DMS114 treated with DMSO at 0.1 percent for 48 hours (cell line): Measurements from ENCODE around the gene CFAP46.

Experiments used
- DNase-seq: peaks from one replicate; lab custom pipeline; 2025; ENCODE audit not compliant: unreplicated experiment; lab: John Stamatoyannopoulos, UW

The CFAP46 gene

DNA sequence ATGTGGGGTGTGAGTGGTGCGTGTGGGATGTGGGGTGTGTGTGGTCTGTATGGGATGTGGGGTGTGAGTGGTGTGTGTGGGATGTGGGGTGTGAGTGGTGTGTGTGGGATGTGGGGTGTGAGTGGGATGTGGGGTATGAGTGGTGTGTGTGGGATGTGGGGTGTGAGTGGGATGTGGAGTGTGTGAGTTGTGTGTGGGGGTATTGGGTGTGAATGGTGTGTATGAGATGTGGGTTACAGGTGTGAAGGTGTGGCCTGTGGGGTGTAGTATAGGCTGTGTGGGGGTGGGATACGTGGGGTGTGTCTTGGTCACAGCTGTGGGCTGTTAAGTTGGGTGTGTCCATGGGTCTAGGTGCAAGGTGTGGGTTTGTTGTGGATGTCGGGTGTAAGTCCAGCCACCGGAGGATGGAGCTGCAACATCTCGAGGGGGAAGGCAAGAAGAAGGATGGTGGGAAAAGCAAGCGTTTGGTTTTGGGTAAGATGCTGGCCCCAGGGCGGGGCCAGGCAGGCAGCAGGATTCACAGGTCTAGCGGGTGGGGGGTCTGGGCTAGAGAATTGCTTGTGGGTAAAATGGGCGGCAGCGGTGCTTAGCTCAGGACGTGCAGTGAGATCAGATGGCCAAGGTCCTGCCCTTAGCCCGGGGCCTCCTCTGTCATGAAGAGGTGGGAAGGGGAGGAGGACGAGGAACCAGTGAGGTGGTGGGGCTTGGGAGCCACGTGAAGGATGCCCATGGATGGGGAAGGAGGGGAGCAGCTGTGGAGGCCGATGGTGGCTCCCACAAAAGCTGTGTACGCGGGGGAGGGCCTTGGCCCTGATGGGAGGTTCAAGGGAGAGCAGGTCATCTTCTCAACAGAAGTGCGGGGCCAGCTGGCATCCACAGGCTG lies 60.1 kb downstream of the CFAP46 start:
- no peak for DNase-seq

DNA sequence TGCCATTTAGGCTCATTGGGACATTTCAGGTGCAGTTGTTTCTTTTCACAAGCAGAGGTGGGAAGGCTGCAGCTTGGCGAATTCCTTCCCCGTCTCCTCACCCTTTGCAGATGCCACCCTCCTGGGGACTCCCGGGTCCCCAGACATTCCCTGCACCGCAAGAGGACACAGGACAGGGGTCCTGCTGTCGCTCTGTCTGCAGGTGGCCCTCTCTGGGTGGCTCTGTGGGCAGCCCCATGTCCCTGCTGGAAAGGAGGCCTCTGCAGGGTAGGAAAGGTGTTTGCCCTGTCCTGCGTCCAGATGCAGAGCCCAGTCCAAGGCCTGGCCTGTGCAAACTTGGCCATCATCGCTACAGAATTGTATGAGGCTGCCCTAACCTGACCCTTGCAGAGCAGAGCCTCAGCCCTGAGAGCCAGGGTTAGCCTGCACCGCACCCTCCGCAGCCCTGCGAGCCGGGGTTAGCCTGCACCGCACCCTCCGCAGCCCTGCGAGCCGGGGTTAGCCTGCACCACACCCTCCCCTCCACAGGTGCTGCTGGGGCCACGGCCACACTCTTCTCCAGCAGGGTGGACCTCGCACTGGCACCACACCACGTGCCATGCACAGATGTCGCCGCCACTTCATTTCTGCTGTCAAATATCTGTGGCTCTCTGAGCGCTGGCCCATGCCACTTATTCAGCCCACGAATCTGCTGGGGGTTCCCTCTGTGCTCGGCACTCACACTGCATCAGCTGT lies 61.0 kb downstream of the CFAP46 start:
- DNase-seq, result no peak

DNA sequence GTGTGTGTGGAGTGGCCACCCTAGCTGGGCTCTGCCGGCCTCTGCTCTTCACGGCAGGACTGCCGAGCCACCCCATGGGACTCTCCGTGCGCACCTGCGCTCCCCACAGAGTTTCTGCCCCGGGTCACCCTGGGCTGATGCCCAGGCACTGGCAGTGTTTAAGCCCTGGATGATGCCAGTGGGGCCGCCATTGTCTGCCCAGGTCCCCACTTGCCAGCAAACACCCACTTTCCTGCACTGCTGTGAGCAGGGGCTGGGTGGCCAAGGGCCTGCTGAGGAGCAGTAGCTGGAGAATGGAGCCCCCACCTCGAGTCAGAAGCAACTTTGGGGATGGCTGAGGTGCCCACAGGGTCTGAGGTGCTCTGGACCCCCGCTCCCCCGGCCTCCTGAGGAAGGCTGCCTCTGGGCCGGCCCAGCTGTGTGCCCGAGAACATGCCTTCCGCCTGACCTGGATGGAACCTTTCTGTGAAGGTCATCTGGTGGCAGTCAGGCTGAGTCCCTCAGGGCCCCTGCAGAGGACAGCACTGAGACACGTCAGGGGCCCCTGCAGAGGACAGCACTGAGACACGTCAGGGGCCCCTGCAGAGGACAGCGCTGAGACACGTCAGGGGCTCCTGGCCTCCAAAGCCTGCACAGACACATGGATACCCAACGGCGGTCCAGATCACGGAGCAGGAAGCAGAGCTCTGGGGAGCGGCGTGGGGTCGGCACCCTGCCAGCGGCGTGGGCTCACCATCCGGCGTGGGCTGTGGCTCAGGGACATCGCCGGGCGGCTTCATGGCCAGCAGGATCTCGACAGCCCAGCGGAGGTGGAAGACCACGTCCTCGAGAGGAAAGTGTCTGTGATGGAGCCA lies 62.0 kb downstream of the CFAP46 start:
- no peak for DNase-seq

DNA sequence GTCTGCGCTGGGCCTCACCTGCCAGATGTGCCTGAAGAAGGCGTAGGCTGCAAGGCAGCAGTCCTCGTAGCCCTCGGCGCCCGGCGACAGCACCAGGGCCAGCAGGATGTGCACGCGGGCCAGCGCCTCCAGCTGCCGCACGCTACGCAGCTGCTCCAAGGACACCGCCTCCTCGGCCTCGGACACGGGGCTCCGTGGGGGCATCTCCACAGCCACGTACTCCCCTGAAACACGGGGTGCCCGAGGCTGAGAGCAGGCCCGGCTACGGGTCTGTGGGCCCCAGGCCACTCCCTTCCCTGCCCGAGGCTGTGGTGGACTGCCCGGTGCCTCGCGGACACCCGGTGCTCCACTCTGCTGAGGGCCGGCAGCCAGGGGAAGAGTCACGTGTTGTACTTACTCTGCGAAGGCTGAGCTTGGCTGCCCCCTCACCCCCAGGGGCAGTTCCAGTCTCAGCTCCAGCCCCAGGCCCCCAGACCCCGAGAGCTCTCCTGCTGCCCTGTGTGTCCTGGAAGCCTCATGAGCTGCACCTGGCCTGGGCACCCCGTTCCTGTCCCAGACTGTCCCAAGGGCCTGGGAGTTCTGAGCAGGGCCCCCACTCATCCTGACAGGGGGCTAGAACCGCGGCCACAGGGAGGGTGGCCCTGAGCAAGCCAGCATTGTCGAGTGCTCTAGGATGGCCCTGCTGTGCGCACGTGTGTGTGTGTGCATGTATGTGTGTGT lies 62.8 kb downstream of the CFAP46 start:
- DNase-seq, result no peak

DNA sequence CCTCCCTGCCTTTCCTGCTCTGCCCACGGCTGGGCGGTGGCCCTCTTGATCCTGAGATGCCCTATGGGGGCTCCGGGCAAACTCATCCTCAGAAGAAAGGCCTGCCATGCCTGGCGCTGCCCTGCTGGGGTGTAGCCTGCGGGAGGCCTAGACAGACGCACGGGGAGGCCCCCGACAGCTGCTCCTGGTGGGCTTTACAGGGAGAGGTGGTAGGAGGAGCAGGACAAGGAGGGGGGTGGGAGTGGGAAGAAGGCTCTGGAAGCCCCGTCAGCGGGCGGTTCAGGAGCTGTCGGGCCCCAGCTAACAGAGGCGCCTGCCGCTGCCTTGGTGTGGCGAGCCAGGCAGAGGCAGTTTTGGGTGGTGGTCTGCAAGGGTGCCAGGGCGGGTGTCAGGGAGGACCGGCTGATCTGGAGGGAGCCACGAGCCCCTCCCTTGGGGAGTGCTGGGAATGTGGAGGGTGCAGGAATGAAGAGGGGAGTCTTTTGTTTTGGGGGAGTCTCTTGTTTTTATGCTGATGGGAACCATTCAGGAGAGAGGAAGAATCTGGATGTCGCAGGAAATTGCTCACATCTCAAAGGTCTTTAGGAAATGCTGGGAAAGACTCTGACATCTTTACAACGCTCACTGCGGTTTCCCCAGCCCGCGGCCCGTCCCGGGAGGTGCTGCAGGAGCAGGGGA lies 63.5 kb downstream of the CFAP46 start:
- no peak for DNase-seq

DNA sequence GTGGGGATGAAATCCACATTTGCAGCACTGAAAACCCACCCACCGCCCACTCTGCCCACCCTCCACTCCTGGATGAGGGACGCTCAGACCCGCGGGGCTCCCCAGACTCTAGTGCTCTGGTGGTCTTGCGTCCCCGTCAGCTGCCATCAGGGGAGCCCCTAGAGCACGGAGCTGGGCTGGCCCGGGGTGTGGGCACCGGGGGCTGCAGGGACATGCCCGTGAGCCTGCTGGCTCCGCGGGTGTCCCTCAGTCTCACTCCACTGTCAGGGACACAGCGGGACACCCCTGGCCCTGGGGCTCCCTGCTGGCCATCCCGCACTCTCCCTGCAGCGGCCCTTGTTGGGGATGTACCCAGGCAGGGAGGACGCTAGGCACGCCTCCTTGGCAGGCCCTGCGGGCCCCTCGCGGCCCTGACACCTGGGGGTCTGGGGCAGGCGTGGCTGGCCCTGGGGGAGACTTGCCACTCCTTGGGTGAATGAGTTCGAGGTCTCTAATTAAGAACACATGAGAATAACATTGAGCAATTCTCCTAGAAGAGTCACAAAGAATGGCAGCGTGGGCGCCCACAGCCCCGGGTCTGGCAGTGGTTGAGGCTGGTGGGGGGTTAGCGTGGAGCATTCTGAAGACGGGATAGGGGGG lies 64.2 kb downstream of the CFAP46 start:
- DNase-seq, result no peak

DNA sequence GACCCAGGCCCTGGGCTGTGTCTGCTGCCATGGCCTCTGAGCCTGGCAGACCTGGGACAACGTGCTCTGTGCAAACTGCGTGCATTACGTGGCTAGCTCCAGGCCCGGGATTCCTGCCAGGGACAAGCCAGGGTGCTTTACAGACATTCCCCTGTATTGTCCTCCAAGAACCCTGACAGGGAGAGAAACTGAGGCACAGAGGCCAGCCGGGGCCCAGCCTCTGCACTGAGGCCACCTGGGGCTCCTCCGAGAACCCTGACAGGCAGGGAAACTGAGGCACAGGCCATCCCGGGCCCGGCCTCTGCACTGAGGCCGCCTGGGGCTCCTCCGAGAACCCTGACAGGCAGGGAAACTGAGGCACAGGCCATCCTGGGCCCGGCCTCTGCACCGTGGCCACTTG lies 64.9 kb downstream of the CFAP46 start:
- no peak for DNase-seq

DNA sequence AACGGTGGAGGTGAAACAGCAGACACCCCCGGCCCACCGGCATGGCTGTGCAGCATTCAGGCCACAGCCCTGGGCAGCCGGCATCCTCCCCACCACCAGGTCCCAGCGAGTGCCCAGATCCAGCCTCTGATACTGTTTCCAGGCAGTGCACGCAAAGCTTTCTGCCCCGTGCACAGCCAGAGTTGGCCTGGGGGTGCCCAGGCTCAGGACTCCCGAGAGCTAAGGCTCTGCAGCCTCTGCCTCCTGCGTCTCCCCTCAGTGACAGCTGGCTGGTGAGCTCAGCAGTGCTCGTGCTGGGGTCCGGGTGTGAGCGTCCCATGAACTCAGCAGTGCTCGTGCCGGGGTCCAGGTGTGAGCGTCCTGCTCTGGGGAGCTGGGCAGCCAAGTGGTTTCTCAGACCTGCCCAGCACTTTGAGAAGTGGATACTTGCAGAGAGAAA lies 65.4 kb downstream of the CFAP46 start:
- DNase-seq, result no peak

DNA sequence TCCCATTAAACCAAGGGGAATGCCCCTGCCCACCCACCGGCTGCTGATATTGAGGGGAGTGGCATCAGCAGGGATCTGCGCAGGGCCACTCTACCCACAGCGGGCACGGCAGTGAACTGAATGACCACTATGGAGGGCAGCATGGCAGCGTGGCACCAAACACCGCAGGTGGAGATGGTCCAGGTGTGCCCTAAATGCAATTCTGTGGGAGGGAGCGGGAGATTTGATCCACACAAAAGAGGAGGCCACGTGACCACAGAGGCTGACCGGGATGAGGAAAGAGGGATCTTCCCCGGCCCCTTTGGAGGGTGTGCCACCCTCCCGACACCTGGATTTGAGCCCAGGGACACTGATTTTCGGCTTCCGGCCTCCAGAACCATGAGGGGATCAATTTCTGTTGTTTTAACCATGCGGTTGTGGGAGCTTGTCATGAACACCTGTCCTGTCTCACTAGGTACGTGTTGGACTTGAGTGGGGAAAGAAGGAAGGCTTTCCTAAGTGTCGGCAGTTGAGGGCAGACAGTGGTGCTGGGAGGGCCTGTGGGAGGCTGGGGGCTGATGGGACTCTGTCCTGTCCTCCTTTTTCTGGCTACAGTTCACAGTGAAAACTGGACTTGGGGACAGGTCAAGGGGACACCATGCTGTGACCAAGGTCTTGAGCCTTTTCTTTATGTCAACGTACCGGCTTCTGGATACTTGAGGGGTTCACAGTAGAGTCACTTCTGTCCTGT lies 66.1 kb downstream of the CFAP46 start:
- no peak for DNase-seq

DNA sequence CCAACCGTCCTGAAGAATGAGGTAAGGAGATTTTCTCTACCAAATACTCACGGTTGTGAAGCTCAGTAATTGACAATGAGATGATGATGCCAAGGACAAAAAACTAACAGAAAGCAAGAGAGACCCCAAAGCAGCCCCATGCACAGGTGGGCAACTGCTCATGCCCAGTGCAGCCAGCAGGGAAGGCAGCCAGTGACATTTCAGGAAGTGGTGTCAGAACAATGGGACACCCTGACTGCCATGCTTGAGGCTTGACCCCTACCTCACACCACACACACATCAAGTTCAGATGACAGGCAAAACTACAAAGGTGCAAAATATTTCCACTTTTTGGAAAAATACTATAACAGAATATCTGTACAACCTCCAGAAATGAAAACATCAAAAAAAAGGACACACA lies 66.9 kb downstream of the CFAP46 start:
- no peak for DNase-seq

DNA sequence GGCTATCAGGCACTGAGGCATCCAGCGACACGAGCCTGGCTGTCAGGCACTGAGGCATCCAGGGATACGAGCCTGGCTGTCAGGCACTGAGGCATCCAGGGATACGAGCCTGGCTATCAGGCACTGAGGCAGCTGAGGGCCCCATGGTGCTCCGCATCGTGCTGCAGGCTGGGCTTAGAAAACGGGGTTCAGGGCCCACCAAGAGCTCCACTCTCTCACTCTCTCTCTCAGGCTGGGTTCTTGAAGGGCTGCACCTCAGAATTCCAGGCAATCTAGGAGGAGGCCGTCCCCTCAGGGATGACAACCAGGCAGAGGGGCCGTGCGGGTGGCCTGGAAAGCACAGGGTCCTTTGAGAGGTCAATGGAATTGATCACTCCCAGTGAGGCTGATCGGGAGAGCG lies 69.0 kb downstream of the CFAP46 start:
- no peak for DNase-seq

DNA sequence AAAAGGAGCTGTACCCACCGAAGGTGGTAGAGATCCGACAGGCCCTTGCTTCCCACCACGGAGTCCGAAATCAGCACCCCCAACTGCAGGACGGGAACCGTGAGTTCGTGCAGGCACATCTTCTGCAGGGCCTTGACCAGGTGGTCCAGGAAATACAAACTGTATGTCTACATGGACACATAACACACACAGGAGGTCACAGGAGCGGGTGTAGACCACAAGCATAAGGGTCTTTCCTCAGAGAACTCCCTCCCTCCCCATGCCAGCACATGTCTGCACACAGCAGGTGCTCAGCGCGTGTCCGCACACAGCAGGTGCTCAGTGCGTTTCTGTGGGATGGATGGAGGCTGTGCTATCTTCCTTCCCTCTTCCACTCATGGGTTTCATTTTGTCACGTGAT lies 69.7 kb downstream of the CFAP46 start:
- DNase-seq, result no peak

DNA sequence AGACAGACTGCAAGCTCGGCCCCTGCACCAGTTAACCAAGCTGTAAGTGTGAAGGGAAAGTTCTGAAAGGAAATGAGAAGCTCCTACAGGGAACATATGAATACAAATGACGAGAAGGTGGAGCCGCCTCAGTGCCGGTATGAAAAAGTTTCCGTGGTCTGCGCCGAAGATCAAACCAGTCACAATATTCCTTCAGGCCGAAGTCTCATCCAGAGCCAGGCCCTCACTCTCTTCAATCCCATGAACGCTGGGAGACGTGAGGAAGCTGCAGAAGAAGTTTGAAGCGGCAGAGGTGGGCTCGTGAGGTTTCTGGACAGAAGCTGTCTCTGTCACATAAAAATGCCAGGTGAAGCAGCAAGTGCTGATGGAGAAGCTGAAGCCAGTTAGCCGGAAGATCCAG lies 71.9 kb downstream of the CFAP46 start:
- no peak for DNase-seq

DNA sequence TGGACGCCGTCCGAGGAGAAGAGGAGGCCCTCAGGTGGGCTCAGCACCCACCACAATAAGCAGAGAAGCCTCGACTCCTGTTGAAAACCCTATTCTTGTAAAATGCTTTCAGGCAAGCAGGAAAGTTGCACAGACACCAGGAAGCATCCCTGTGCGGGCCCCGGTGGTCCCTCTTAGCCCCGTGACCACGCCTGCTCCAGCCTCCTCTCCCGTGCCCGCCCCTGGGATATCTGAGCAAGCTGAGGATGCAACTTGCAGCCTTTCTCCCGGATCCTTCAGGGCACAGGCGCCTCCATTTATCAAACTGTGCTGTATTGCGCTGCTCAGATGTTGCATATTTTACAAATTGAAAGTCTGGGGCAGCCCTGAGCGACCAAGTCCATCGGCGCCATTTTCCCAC lies 72.7 kb downstream of the CFAP46 start:
- DNase-seq, result no peak

DNA sequence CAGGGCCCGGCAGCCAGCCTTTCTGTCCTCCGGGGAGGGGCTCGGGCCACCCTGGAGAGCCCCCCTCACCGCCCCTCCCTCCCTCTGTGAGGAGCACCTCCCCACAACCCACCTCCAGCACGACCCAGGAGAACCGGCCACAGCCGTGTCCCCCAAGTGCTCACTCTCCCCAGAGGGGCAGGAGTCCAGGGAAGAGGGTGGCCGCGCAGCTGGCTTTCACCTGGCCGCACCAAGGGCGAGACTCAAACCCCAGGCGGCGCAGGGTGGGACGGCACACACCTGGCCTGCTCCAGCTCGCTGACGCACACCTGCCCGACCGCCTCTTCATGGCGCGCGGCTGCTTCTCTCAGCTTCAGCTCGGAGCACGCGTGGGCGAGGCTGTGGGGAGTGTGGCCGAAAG lies 73.4 kb downstream of the CFAP46 start:
- DNase-seq, result no peak

DNA sequence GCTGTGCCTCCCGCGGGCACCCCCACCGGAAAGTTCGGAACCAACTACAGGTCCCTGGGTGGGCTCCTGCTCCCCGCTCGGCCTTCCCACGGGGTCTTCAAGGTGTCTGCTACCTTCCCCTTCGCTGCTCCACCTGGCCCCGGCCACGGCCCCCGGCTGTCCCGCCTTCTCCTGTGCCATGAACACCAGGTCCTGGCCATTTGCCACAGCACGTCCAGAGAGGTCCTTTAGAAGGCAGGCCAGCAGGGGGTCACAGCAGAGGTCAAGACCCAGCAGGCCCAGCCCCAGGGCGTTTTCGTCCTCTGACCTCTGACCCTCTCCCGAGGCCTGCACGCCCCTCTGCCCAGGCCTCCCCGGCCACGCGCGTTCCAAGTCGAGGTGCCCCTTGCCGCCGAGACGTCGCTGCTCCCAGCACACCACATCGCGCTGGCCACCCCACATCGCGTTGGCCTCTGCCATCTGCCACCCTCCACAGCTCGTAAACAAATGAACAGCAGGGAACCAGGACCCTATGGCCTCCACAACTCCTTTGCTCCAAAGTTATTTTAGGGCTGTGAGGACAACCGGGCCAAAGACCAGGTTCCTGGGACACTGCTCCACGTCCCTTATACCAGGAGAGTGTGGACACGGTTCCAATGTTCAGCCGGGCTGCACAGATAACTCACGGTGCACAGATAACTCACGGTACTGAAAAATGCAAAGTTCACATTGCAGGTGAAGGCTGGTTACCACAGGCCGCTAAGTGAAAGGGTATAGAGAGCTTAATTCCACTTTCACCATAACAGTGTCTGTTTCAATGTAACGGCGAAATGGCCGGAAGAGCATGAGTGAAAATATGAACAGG lies 74.3 kb downstream of the CFAP46 start:
- no peak for DNase-seq

DNA sequence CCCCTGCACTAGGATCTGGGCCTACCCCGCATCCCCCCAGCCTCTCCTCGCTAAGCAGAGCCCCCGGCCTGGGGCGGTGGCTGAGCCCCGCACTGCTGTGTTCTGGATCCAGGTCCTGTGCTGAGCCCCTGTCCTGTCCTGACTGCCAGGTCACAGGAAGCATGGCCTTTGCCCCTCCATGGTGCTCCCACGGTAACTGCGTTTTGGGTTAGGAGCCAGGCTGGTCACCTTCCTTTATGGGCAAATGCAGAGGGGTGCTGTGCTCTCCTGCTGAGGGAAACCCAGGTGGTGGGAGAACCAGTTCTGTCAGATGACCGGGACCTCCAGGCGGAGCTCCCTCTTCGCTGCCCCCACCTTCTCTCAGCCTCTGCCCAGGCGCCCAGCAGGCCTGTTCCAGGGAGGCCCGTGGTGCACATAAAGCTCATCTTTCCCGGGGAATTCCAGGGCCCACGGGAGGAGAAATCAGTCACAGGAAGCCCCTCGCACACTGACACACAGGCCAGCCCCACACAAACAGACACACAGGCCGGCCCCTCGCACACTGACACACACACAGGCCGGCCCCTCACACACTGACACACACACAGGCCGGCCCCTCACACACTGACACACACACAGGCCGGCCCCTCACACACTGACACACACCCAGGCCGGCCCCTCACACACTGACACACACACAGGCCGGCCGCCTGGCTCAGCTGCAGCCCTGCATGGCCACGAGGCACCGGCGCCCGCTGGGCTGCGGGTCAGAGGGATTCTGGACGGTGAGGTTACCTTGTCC lies 75.6 kb downstream of the CFAP46 start:
- no peak for DNase-seq
